NCI-H748 (cell line): Measurements from ENCODE around the gene VPS35L.
"Not testable (repeated sequence)": the region's sequence is repeated elsewhere in the genome, so short reads cannot be mapped to it uniquely, and the experiment has no call there.

Experiments used
- DNase-seq: peaks from one replicate; lab custom pipeline; 2025; ENCODE audit not compliant: unreplicated experiment; lab: John Stamatoyannopoulos, UW

The VPS35L gene

DNA sequence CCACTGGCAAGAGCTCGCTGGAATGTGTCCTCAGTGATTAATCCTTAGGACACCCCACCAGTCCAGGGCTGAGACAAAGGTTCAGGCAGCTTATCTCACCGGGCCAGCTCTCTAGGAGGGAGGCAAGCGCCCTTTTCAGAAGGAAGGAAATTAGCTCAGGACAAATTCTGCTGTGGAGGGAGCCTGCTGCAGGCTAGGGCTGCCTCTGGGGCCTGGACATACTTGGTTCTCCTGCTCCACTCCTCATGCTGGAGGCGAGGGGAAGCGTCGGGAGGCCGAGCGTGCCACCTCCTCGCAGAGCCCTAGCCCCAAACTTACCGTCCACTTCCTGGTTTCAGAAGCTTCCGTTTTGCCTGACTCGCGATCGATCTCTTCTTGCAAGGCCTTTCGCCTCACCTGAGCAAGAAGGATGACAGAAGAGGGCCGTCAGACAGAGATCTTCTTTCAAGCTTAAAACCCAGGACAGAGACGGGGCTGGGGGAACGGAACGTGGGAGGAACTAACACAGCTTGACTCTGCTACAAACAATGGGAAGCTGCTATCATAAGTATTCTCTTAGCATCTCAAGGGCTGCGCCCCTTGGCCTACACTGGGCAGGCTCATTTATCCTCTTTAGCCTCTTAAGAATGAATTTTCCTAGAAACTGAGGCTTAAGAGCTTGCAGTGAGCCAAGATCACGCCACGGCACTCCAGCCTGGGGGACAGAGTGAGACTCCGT lies 154.8 kb downstream of the VPS35L start:
- DNase-seq: no peak

GRCh38 chr16:19710991-19711545 lies 155.6 kb downstream of the VPS35L start:
- DNase-seq: no peak

- DNase-seq: no peak
Measured at GRCh38 chr16:19711643-19712042, 156.1 kb downstream of the VPS35L start.

DNA sequence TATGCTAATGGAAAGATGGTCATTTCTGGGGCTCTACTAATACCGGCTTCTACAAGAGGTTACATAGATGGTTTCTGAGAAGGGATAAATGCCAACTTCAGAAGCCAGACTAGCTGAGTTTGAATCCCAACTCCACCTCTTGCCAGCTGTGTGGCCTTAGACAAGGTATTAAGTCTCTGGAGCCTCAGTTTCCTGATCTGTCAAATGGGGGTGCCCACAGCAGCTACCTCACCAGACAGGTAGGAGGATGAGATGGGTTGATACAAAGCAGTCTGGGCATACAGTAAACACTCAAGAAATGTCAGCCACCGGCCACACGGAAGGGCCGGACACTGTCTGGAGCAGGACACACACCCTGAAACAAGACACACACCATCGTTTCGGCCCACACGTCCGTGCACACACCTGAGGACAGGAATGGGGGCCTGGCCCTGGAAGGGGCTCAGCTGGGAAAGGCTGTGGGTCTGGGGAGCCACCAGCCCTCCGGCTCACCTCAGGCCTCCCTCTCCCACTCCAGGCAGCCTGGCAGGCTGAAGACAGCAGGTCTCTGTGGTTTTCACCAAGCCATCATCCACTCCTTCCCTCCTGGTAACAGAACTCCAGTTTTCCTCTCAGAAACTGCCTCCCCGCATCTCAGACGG lies 157.0 kb downstream of the VPS35L start:
- DNase-seq: no peak

DNA sequence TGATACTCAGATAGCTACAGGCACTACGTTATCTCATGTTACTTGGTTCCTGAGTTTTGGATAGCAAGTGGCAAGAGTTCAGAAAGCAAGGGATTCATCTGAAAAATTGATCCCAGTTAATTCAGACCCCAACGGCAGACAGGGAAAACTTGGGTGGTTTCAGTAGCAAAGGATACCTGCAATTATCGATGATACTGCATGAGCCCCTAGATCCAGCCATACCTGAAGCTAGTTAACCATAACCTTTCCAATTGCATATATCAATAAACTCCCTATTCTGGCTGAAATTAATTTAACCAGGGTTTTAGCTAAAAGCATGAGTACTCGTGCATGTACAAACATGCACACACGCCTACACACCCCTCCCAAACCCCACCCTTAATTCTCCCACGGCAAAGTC lies 158.2 kb downstream of the VPS35L start:
- no peak for DNase-seq

GRCh38 chr16:19715566-19715965 lies 160.1 kb downstream of the VPS35L start:
- no peak for DNase-seq

DNA sequence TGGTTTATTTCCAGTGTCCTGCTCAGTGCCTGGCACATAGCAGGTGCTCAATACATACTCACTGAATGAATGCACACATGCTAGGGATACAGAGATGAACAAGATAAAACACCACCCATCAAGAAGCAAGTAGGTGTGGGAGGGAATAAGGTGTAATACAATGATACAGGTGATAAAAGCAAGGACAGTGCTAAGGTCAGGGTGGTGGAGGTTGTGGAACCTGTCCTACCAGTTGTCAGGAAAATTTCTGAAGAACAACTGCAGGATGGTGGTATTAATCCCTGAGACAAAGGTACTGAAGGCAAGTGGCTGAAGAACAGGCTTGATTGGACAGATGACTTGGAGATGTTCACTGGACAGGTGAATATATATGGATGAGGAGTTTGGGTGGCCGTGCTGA lies 160.7 kb downstream of the VPS35L start:
- peak; percentile 23 for DNase-seq

DNA sequence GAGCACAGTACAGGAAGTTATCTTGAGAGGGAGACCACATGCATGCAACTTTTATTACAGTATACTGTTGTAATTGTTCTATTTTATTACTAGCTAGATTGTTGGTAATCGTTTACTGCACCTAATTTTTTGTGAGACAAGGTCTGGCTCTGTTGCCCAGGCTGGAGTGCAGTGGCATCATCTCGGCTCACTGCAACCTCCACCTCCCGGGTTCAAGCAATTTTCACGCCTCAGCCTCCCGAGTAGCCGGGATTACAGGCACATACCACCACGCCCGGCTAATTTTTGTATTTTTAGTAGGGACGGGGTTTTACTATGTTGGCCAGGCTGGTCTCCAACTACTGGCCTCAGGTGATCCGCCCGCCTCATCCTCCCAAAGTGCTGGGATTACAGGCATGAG lies 161.2 kb downstream of the VPS35L start:
- DNase-seq: not testable (repeated sequence)

DNA sequence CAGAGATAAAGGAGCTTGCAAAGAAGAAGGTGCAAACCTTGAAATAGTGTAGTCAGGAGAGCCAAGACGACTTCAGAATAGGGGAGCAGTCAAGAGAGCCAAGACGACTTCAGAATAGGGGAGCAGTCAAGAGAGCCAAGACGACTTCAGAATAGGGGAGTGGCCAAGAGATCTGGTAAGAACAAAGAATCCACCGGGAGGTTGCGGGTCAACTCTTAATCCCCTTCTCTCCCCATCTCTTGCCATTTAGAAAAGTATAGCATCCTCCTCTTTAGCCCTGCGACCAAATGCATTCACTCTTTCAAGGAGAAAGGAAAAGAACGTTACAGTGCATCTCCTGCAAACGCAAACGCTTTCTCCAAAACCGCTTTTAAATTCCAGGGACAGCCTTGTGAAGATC lies 161.8 kb downstream of the VPS35L start:
- no peak for DNase-seq

DNA sequence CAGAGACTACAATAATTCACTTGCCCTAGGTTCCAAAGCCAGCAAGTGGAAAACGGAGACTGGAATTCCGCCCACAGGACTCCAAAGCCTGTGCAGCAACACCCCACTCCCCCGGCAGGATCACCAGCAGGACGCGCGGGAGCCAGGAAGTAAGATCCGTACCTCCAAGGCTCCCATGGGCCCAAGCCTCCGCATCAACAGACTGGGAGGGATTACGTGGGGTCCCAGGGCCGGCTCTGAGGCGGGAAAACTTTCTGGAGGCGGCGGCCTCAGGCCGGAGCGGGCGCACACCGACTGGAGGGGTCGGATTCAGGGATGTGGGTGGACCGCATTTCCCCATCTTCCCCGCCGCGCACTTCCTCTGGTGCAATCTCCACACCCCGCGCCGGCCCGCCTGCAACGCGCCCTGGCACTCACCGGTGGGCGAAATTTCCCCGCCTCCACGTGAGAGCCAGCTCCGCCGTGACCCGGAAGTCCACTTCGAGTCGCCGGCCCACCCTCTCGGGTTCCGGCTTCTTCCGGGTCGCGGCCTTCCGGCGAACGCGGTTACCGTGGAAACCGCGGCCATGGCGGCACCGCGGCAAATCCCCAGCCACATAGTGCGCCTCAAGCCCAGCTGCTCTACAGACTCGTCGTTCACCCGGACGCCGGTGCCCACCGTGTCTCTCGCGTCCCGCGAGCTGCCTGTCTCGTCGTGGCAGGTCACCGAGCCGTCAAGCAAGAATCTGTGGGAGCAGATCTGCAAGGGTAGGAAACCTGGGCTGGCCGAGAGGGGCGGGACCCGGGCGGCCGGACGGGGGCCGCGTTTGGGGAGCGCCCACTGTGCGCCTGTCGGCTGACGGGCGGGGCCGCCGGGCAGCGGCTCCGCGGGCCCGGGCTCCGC lies 162.5 kb downstream of the VPS35L start, which contains the start of the genes IQCK and KNOP1:
Gene IQCK (plus strand): TSS at position 531 of the 883 bp plus-strand sequence. CDS start 36 bp downstream, at position 567.
Gene KNOP1 (minus strand): TSS at position 487 of the 883 bp plus-strand sequence. CDS start 3,192 bp downstream, outside the sequence.
- DNase-seq: peak; percentile 92

DNA sequence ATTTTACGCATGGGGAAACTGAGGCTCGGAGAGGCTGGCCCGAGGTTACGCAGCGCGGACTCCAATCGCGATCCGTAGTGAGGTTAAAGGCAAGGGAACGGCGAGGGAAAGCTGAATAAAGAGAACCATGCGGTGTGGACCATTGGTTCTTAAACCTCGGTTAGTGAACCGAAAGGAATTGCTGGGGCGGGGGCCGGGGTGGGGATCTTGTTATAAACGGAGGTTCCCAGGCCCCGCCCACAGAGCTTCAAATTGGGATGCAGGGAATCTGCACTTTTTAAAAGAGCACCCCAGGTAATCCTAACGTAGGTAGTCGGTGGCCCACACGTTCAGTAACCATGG lies 163.1 kb downstream of the VPS35L start:
- peak; percentile 53 for DNase-seq

- DNase-seq: no peak
Measured at GRCh38 chr16:19722269-19722952, 166.9 kb downstream of the VPS35L start.

- no peak for DNase-seq
Measured at GRCh38 chr16:19722981-19723380, 167.5 kb downstream of the VPS35L start.

- no peak for DNase-seq
Measured at GRCh38 chr16:19728636-19728965, 173.1 kb downstream of the VPS35L start.

DNA sequence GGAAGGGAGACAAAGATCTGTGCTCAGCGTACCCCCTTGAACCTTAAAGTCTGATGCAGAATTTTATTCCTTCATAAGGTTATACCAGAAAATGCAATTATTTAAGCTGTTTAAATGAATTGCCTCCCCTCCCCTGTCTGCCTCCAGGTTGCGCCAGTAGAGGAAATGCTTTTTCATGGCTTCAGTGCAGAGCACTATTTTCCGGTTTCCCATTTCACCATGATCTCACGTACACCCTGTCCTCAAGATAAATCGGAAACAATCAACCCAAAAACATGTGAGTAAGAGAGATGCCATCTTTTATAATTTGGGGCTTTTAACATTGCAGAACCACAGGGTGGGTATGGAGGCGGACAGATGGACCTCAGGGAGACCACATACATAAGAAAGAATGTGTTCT lies 178.0 kb downstream of the VPS35L start:
- DNase-seq: no peak

- no peak for DNase-seq
Measured at GRCh38 chr16:19735074-19735867, 179.8 kb downstream of the VPS35L start.

- DNase-seq: no peak
Measured at GRCh38 chr16:19737306-19738038, 182.0 kb downstream of the VPS35L start.

DNA sequence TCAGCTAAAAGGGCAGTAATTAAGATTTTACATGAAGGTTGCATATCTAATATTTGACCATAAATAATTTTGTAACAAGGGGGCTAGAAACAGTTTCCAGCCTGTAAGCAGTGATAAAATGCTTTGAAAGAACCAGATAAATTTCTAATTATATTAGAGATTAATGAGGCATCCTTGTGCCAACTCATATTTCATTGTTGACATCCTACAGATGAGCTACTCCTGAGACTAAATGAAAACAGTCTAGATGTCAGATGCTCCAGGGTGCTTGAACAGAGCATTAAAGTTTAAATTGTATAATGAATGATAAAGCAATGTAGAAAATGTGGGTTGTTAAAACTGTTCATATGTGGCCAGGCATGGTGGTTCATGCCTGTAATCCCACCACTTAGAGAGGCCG lies 185.9 kb downstream of the VPS35L start:
- no peak for DNase-seq

- DNase-seq: no peak
Measured at GRCh38 chr16:19743816-19744159, 188.3 kb downstream of the VPS35L start.

DNA sequence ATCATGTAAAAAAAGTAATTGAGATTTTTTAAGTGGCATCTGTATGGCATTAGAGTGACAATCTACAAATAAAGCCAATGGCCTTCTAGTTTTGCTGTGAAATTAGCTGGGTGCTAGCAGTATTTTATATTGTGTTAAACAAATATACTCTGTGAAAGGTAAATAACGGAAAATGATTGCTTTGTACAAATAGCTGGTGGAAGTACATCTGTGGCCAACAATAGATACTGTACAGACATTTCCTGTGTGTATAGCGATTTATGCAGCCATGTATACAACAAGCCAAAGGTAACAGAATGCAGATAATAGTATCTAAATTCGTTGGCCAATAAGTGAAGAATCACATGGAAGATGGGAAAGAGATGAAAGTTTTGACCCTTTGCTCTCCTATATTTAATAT lies 189.2 kb downstream of the VPS35L start:
- peak; percentile 37 for DNase-seq
